HG02973 (cell line): ENCODE measurements around the gene ZNF611.
"Not testable (repeated sequence)": the region's sequence is repeated elsewhere in the genome, so short reads cannot be mapped to it uniquely, and the experiment has no call there.

Experiments
- ATAC-seq: cut with Tn5 transposase; IDR thresholded peaks from one replicate; pipeline ENCODE4 v1.9.1; 2021; ENCODE audit warnings: moderate library complexity; ENCODE audit not compliant: unreplicated experiment

Gene ZNF611

GRCh38 chr19:52687684-52688083, 47.2 kb downstream of the ZNF611 start:
- no peak for ATAC-seq

- ATAC-seq, result no peak
These were observed 49.0 kb downstream of the ZNF611 start for GRCh38 chr19:52685811-52686210.

- not testable (repeated sequence) for ATAC-seq
These were observed 53.6 kb downstream of the ZNF611 start for GRCh38 chr19:52681216-52681615.

GRCh38 chr19:52679598-52679997, 55.2 kb downstream of the ZNF611 start:
- no peak for ATAC-seq

- not testable (repeated sequence) for ATAC-seq
These were observed 59.6 kb downstream of the ZNF611 start for GRCh38 chr19:52675239-52675638.

GRCh38 chr19:52673014-52673413, 61.8 kb downstream of the ZNF611 start:
- no peak for ATAC-seq

- ATAC-seq, result no peak
These were observed 64.8 kb downstream of the ZNF611 start for GRCh38 chr19:52670046-52670445.

GRCh38 chr19:52669586-52669985, 65.3 kb downstream of the ZNF611 start:
- ATAC-seq, result no peak

GRCh38 chr19:52667972-52668371, 66.9 kb downstream of the ZNF611 start:
- no peak for ATAC-seq

GRCh38 chr19:52666506-52666905, 68.3 kb downstream of the ZNF611 start:
- ATAC-seq, result no peak

- ATAC-seq, result no peak
These were observed 69.3 kb downstream of the ZNF611 start for GRCh38 chr19:52665529-52665928.

GRCh38 chr19:52665027-52665426, 69.8 kb downstream of the ZNF611 start:
- ATAC-seq, result no peak

GRCh38 chr19:52664461-52664860, 70.4 kb downstream of the ZNF611 start:
- ATAC-seq, result no peak

GRCh38 chr19:52662631-52663030, 72.2 kb downstream of the ZNF611 start:
- ATAC-seq, result no peak

- ATAC-seq, result no peak
These were observed 73.9 kb downstream of the ZNF611 start for GRCh38 chr19:52660981-52661380.

- no peak for ATAC-seq
These were observed 75.8 kb downstream of the ZNF611 start for GRCh38 chr19:52659013-52659412.

- ATAC-seq, result no peak
These were observed 76.2 kb downstream of the ZNF611 start for GRCh38 chr19:52658595-52658994.

GRCh38 chr19:52653161-52653560, 81.7 kb downstream of the ZNF611 start:
- no peak for ATAC-seq
